Adrenal gland (tissue), 12 donors: ENCODE data around the gene GATC. TPM values are rescaled to one million over a fixed set of nuclear protein-coding genes. Genes with fewer than 3 reads are reported as not detected.
A peak's percentile ranks its signal among the peaks of the same experiment; 100 is the strongest.
"Not testable (repeated sequence)": the region's sequence is repeated elsewhere in the genome, so short reads cannot be mapped to it uniquely, and the experiment has no call there.

Experiments
- DNase-seq, 7 donors: peaks; one replicate each; pipeline ENCODE4 v3.0.0-alpha.2; 2019 to 2020
- H3K27ac ChIP-seq, 5 donors: fragments of 200-600 bp; sonication (generic) in 4 of 5; 1 replicate in 3 of 5; 2 replicates in 2 of 5; pipeline versions ENCODE4 v1.5.1 to v1.8.0; 2016 to 2020; ENCODE audit warnings: mild to moderate bottlenecking in 1 of 5
- H3K27me3 ChIP-seq: fragments of 200-600 bp; 2 replicates; pipeline ENCODE4 v1.8.0; 2021
- H3K36me3 ChIP-seq, 2 donors: fragments of 200-600 bp; replicated peaks in 1 of 2; 1 replicate in 1 of 2; 2 replicates in 1 of 2; pipeline versions ENCODE4 v1.5.1 to v1.8.0; 2018 to 2022
- H3K4me1 ChIP-seq, 2 donors: fragments of 200-600 bp; replicated peaks in 1 of 2; 1 replicate in 1 of 2; 2 replicates in 1 of 2; pipeline versions ENCODE4 v1.5.1 to v1.8.0; 2018 to 2021
- H3K4me3 ChIP-seq, 4 donors: fragments of 200-600 bp; sonication (generic) in 3 of 4; one replicate each; pipeline ENCODE4 v1.5.1; 2016 to 2018
- H3K9me3 ChIP-seq, 3 donors: fragments of 200-600 bp; sonication (generic) in 1 of 3; replicated peaks in 1 of 3; 1 replicate in 2 of 3; 2 replicates in 1 of 3; pipeline versions ENCODE4 v1.5.1 to v1.8.0; 2016 to 2021
- POLR2A ChIP-seq, 2 donors: fragments of 450-650 bp; IDR thresholded peaks; one replicate each; pipeline ENCODE4 v1.6.1; 2017; ENCODE audit warnings: antibody characterized with exemption in 2 of 2, mild to moderate bottlenecking in 2 of 2, moderate library complexity in 1 of 2
- WGBS, 4 donors: extraction: QIAGEN DNeasy Blood & Tissue Kit in 2 of 4; methylation state at CpG; one replicate each; pipeline versions ENCODE4 v1.1.5 to v1.1.7; 2013 to 2017; 5-methylcytosine and 5-hydroxymethylcytosine counted together
- intact Hi-C, 2 donors: fragments of 100-400 bp; cut with DNase I; formaldehyde crosslinking; loops; one replicate each; pipeline versions ENCODE4 v1.14.1 to v1.15.0; 2022 to 2023
- polyA plus RNA-seq, 3 donors: library from polyadenylated mRNA; stranded (reverse); fragments of 200-250 nt in 2 of 3; fragments of 350-450 nt in 1 of 3; fragmentation: Illumina TruSeq in 1 of 3; extraction: RNeasy Lipid Tissue Mini Kit (QIAGEN cat#74804) in 1 of 3; gene quantifications; one replicate each; pipeline ENCODE4 v1.2.3, GENCODE V29; 2013 to 2014
- total RNA-seq, 9 donors: library from RNA; depleted of rRNA in 4 of 9; stranded (reverse); fragments of >200 nt in 4 of 9; fragments of 120-200 nt in 1 of 9; fragmentation: NEBNext Ultra II Directional in 1 of 9; extraction: Animal tissue kit (Norgen Biotek cat#: 25700) in 1 of 9; gene quantifications; one replicate each; pipeline versions ENCODE4 v1.1.0 to v1.2.4, GENCODE V29; 2013 to 2023
- TF ChIP-seq, protein P1 (sequence below), 6 experiments: fragments of 450-650 bp in 4 of 6; fragments of 200-600 bp in 2 of 6; sonication (generic) in 1 of 6; IDR thresholded peaks; 1 replicate in 5 of 6; 2 replicates in 1 of 6; pipeline versions ENCODE4 v1.5.1 to v1.8.0; 2016 to 2021; ENCODE audit warnings: antibody characterized with exemption in 6 of 6, mild to moderate bottlenecking in 2 of 6, moderate library complexity in 1 of 6
- donor health status: healthy with polysubstance abuse.
- donor health status: Bipolar disorder and iron deficiency.
- donor health status: DM: yes; HTN: yes; CAD: no.
- donor health status: DM: no; HTN: no; CAD: no.
- donor health status: DM: no; HTN: no; CAD: no.
- donor health status: DM: yes; HTN: yes; CAD: no.

GATC gene
- total and polyA plus RNA-seq, 12 donors: 9.0 to 43.6 (median 30.2) TPM

DNA sequence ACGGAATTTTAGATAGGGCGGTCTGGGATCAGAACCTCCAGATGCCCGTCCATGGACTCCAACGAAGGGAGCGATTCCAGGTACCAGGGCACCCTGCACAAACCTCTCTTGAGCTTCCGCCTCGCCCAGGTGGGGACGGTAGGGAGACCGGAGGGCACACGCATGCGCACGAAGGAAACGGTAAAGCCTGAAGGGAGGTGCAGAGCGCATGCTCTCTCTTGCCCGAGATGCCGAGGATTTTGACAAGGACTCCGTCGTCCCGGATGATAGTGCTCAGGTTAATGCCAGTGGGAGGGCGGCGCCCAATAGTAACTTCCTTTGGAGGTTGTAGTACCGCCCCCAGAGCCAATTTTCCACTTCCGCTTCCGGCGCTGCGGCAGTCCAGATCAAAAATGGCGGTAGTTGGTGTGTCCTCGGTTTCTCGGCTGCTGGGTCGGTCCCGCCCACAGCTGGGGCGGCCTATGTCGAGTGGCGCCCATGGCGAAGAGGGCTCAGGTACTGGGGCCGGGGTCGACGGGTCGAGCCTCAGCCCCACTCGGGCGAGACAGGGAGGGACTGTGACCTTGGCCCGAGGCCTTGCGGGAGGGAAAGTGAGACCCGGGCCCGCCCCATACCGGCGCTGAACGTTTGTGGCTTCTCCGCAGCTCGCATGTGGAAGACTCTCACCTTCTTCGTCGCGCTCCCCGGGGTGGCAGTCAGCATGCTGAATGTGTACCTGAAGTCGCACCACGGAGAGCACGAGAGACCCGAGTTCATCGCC lies 8.3 kb upstream of the GATC start, which contains the start of gene COX6A1:
Gene COX6A1, plus strand, starts transcription at position 379 of the 760 bp plus-strand sequence. Its CDS starts 14 bp downstream, at position 393.
- intact Hi-C loops: no loop called here
- H3K4me1 ChIP-seq: peaks cover 13 to 18% of the 10 kb centered on the region in 2 donors
- H3K4me3 ChIP-seq: peak within 1 kb of the TSS; percentile 74 to 90 (median 82)
- H3K27ac ChIP-seq: peak within 1 kb of the TSS; percentile 20 to 90 (median 63)
- TF ChIP-seq, protein P1, sequence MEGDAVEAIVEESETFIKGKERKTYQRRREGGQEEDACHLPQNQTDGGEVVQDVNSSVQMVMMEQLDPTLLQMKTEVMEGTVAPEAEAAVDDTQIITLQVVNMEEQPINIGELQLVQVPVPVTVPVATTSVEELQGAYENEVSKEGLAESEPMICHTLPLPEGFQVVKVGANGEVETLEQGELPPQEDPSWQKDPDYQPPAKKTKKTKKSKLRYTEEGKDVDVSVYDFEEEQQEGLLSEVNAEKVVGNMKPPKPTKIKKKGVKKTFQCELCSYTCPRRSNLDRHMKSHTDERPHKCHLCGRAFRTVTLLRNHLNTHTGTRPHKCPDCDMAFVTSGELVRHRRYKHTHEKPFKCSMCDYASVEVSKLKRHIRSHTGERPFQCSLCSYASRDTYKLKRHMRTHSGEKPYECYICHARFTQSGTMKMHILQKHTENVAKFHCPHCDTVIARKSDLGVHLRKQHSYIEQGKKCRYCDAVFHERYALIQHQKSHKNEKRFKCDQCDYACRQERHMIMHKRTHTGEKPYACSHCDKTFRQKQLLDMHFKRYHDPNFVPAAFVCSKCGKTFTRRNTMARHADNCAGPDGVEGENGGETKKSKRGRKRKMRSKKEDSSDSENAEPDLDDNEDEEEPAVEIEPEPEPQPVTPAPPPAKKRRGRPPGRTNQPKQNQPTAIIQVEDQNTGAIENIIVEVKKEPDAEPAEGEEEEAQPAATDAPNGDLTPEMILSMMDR (IDR thresholded peaks at IDR 0.05): peak in 2 of 6 experiments; percentile 2 to 10
- peak in 1 of 2 donors; percentile 58 for TF ChIP-seq POLR2A (IDR thresholded peaks at IDR 0.05)
- no peaks in the 10 kb centered on the region for H3K27me3 ChIP-seq
- WGBS, 4 donors: 0 to 1% (median 0%) methylated on average over 17 to 59 of the region's 59 CpGs
- DNase-seq: peak; percentile 93 to 99 (median 98)
- peaks cover 0 to 27% of the 10 kb centered on the region in 2 donors for H3K36me3 ChIP-seq
- H3K9me3 ChIP-seq: no peaks in the 10 kb centered on the region

DNA sequence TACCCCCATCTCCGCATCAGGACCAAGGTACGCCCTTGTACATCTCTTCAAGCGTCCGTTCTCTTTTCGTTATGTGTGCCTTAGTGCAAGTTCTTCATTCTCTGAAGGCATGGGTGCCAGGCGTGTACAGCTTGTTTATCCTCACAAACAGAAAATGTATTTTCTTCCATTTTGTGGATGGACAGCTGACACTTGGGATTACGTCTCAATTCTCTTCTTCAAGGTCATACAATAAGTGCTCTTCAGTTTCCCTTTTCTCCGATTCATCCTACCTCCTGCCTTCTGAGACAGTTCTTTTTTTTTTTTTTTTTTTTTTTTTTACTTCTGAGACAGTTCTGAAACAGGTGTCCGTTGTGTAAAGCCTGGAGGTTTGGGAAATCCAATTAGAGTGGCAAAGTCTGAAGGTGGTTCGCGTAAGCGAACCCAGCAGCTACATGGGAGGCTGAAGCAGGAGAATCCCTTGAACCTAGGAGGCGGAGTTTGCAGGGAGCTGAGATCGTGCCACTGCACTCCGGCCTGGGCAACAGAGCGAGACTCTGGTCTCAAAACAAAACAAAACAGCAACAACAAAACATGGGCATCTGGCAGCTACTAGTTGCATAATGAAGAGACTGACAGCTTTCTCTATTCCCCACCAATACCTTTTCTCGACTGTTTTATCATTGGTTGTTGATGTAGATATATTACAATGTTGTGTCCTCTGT lies 7.6 kb upstream of the GATC start:
- peak overlapping the region; percentile 74 to 90 (median 82) for H3K4me3 ChIP-seq
- intact Hi-C loops: no loop called here
- no peaks in the 10 kb centered on the region for H3K9me3 ChIP-seq
- H3K27me3 ChIP-seq: no peaks in the 10 kb centered on the region
- peak overlapping the region; percentile 20 to 90 (median 63) for H3K27ac ChIP-seq
- TF ChIP-seq, protein P1 (IDR thresholded peaks at IDR 0.05): no peak
- TF ChIP-seq POLR2A (IDR thresholded peaks at IDR 0.05): no peak
- DNase-seq: no peak
- peaks cover 0 to 34% of the 10 kb centered on the region in 2 donors for H3K36me3 ChIP-seq
- peaks cover 13 to 18% of the 10 kb centered on the region in 2 donors for H3K4me1 ChIP-seq
- WGBS, 4 donors: 29 to 44% (median 34%) methylated on average over 17 of the region's 17 CpGs

DNA sequence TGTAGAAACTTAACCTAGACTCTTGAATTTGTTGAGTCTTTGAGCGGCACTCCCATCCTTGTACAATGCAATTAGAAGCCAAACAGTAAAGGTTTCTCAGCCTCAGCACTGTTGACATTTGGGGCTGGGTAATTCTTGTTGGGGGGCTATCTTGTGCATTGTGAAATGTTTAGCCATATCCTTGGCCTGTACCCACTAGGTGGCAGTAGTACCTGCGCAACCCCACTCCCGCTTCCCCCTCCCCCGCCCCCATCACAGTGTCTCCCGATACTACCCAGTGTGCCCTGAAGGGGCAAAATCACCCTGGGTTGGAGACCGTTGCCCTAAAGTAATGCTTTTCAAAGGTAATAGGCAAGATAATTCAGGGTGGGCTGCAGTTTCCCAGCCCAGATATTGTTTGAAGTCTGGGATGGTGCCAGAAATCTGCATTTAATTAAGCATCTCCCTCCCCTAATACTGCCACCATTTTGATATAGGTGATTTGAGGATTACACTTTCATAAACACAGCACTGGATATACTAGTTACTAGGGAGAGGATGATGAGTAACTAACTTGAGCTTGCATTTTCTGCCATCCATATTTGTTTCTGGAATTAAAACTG lies 6.5 kb upstream of the GATC start:
- no peak for TF ChIP-seq POLR2A (IDR thresholded peaks at IDR 0.05)
- TF ChIP-seq, protein P1 (IDR thresholded peaks at IDR 0.05): peak; percentile 26 to 53 (median 47)
- 14 to 31% (median 16%) methylated on average over 5 to 6 of the region's 6 CpGs for WGBS, 4 donors
- Histone ChIP-seq H3K9me3 (no peaks in the 10 kb centered on the region), H3K4me3 (no peak overlapping the region), H3K4me1 (peaks cover 13 to 20% of the 10 kb centered on the region in 2 donors), H3K27me3 (no peaks in the 10 kb centered on the region), H3K36me3 (peaks cover 0 to 44% of the 10 kb centered on the region in 2 donors), H3K27ac (no peak overlapping the region)
- DNase-seq: peak; percentile 48 to 74 (median 65)
- intact Hi-C loops: no loop called here

DNA sequence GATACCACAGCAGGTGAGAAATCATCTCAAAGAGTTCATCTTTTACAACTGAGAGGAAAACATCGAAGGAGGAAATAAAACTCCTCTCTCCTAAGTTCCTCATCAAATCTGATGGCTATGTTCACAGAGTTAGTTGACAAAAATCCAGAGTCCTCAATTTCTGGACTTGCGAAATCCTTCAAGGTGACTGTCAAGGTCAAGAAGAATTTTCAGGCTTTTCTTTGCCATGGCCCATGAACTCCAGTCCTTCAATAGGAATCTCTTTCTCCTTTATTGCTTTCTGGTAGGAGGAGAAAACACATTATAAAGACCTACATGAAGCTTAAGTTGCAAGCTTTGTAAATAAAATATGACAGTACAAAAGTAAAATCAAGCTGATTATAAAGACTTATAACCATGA lies 1.6 kb upstream of the GATC start:
- no peaks in the 10 kb centered on the region for H3K9me3 ChIP-seq
- peaks cover 8 to 30% of the 10 kb centered on the region in 2 donors for H3K4me1 ChIP-seq
- no peak for TF ChIP-seq POLR2A (IDR thresholded peaks at IDR 0.05)
- TF ChIP-seq, protein P1 (IDR thresholded peaks at IDR 0.05): no peak
- peaks cover 0 to 49% of the 10 kb centered on the region in 2 donors for H3K36me3 ChIP-seq
- intact Hi-C loops: no loop called here
- DNase-seq: no peak
- H3K4me3 ChIP-seq: no peak overlapping the region
- no peak overlapping the region for H3K27ac ChIP-seq
- WGBS, 4 donors: 50 to 71% (median 66%) methylated on average over 2 of the region's 2 CpGs
- H3K27me3 ChIP-seq: no peaks in the 10 kb centered on the region

DNA sequence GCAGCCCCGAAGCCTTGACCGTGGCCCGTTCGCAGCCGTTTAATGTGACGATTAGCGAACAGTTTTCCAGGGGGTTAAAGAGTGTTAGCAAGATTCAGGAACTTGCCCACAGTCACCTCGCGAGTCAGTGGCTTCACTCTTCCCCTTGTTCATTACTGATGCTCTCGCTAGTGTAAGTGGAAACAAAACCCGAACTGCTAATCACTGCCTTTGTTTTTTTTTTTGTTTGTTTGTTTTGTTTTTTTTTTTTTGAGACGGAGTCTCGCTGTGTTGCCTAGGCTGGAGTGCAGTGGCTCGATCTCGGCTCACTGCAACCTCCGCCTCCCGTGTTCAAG lies 567 bp downstream of the GATC start:
- peaks cover 8 to 26% of the 10 kb centered on the region in 2 donors for H3K4me1 ChIP-seq
- intact Hi-C loops: not testable (repeated sequence)

More for the DNA sequence above, 567 bp downstream of the GATC start:
- H3K9me3 ChIP-seq, DNase-seq, H3K27me3 ChIP-seq: not testable (repeated sequence)
- peak overlapping the region; percentile 35 to 92 (median 67) for H3K4me3 ChIP-seq
- H3K27ac ChIP-seq: peak overlapping the region; percentile 37 to 95 (median 82)
- peaks cover 0 to 40% of the 10 kb centered on the region in 2 donors for H3K36me3 ChIP-seq
- WGBS, 4 donors: 4 to 6% (median 5%) methylated on average over 11 to 17 of the region's 17 CpGs
